Measurements from ENCODE around the gene CRYBG1.

DNA sequence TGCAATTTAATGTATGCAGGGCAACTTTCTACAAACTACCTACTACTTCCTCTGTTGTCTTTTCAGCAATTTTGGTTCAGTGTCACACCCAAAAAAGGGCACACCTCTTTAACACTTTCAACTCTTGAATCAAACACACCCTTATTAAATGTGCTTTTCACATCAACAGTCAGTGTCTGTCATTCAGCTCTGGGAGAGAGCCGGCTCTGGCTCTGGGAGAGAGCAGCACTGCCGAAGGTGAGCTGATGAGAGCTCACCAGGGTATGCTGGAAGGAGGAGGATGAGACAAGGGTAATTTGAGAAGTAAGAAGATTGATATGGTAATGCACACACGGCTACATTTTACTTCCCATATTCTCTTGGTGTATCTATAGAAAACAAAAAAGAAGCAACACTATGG is 134.5 kb downstream of the CRYBG1 start:
- TF ChIP-seq, protein P1, sequence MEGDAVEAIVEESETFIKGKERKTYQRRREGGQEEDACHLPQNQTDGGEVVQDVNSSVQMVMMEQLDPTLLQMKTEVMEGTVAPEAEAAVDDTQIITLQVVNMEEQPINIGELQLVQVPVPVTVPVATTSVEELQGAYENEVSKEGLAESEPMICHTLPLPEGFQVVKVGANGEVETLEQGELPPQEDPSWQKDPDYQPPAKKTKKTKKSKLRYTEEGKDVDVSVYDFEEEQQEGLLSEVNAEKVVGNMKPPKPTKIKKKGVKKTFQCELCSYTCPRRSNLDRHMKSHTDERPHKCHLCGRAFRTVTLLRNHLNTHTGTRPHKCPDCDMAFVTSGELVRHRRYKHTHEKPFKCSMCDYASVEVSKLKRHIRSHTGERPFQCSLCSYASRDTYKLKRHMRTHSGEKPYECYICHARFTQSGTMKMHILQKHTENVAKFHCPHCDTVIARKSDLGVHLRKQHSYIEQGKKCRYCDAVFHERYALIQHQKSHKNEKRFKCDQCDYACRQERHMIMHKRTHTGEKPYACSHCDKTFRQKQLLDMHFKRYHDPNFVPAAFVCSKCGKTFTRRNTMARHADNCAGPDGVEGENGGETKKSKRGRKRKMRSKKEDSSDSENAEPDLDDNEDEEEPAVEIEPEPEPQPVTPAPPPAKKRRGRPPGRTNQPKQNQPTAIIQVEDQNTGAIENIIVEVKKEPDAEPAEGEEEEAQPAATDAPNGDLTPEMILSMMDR (optimal IDR thresholded peaks at IDR 0.05 in 1 of 3, IDR thresholded peaks at IDR 0.05 in 1 of 3, conservative IDR thresholded peaks at IDR 0.05 in 1 of 3; ENCODE audit: extremely low read depth in 1 of 3, insufficient read depth in 2 of 3, low read length in 3 of 3), result no peak
- no peak for TF ChIP-seq EZH2 (IDR thresholded peaks at IDR 0.05; ENCODE audit: low read length)
